Hematopoietic multipotent progenitor cell treated with erythropoietin and hydrocortisone succinate and interleukin-3 and kit ligand, for 8 days (in vitro differentiated cells): ENCODE results near the gene USF2.

Experiments
- DNase-seq: peaks from one replicate; pipeline ENCODE4 v3.0.0-alpha.2; 2015

Gene USF2

DNA sequence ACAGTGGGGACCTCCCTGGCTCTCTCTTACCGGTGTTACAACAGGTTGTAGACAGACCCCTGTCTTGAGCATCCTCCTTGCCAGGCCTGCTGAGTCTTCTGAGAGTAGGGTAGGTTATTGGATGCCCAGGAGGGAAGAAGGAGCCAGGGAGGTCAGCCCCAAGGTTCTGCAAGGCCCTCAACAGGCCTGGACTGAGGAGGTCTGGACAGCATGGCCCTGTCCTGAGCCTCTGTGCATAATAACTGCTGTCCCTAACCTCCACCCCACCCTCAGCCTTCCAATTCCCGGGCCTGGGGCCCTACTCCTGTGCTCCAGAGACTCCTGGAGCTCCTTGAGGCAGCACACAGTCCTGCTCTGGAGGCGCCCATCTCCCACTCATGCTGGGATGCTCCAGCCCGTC, 60.6 kb downstream of the USF2 start:
- no peak for DNase-seq
